Activated CD8-positive, alpha-beta memory T cell treated with anti-CD3 and anti-CD28 coated beads, Interleukin-2, amount 10 ng/mL, durations not matched to agents 7 days and 5 days (primary cell): Measurements from ENCODE around the gene PBXIP1. TPM values are rescaled to one million over a fixed set of nuclear protein-coding genes. Genes with fewer than 3 reads are reported as not detected.

Experiments
- ATAC-seq: fragments of 150-1000 bp; cut with Tn5 transposase; one replicate; pipeline ENCODE4 v1.10.0; 2021; ENCODE audit warnings: moderate library complexity
- CTCF ChIA-PET: fragments of 350-600 bp; sonication (Branson Sonifier 250); formaldehyde crosslinking; loops from one replicate; lab custom pipeline; 2021; ENCODE audit warnings: antibody characterized with exemption; lab: Charles Lee
- DNase-seq: peaks from one replicate; pipeline ENCODE4 v3.0.0-alpha.2; 2020
- H3K27ac Mint-ChIP-seq: one replicate; pipeline ENCODE4 v1.8.0; 2021; ENCODE audit warnings: mild to moderate bottlenecking, mixed read lengths
- H3K27me3 Mint-ChIP-seq: one replicate; pipeline ENCODE4 v1.8.0; 2021; ENCODE audit warnings: mixed read lengths
- H3K36me3 Mint-ChIP-seq: one replicate; pipeline ENCODE4 v1.8.0; 2021; ENCODE audit warnings: mild to moderate bottlenecking, mixed read lengths
- H3K4me1 Mint-ChIP-seq: one replicate; pipeline ENCODE4 v1.8.0; 2021; ENCODE audit warnings: mixed read lengths
- H3K4me3 Mint-ChIP-seq: one replicate; pipeline ENCODE4 v1.8.0; 2021; ENCODE audit warnings: mild to moderate bottlenecking, moderate library complexity, mixed read lengths
- H3K9me3 Mint-ChIP-seq: one replicate; pipeline ENCODE4 v1.8.0; 2022; ENCODE audit warnings: low read depth, mixed read lengths
- total RNA-seq, 2 experiments: library from RNA; stranded (reverse); gene quantifications; one replicate each; pipeline ENCODE4 v1.2.3, GENCODE V29; 2021

Gene PBXIP1
- total RNA-seq, 2 experiments from 2014 or later: 52.6 to 61.5 TPM

GRCh38 chr1:154974808-154975408 lies 19.0 kb upstream of the PBXIP1 start:
- H3K27ac Mint-ChIP-seq: no peak overlapping the region
- no peak overlapping the region for H3K4me3 Mint-ChIP-seq
- ATAC-seq (peak; percentile 57), DNase-seq (peak; percentile 97)
- no peaks in the 10 kb centered on the region for H3K9me3 Mint-ChIP-seq
- CTCF ChIA-PET: interaction anchor here (1.1 to 7.0 kb wide), 8 partner anchors 8 to 116 kb away, joined by 3 to 32 read pairs (median 12); partner anchors contain the start of genes ADAM15, FLAD1 and PBXIP1
- H3K4me1 Mint-ChIP-seq: peaks cover 36% of the 10 kb centered on the region
- H3K27me3 Mint-ChIP-seq: no peaks in the 10 kb centered on the region
- peaks cover 21% of the 10 kb centered on the region for H3K36me3 Mint-ChIP-seq

- ATAC-seq: peak; percentile 89
- CTCF ChIA-PET: interaction anchor here (0.8 to 7.0 kb wide), 13 partner anchors 9 to 117 kb away, joined by 3 to 32 read pairs (median 9); partner anchors contain the start of genes ADAM15, FLAD1, LENEP and PBXIP1
- Mint-ChIP-seq H3K36me3 (peaks cover 17% of the 10 kb centered on the region), H3K4me1 (peaks cover 38% of the 10 kb centered on the region), H3K27me3 (no peaks in the 10 kb centered on the region), H3K27ac (no peak within 1 kb of the TSS), H3K4me3 (no peak within 1 kb of the TSS), H3K9me3 (no peaks in the 10 kb centered on the region)
- DNase-seq: peak; percentile 98
Measured at GRCh38 chr1:154974102-154974807, 18.4 kb upstream of the PBXIP1 start, which contains the start of gene CKS1B. Gene CKS1B, plus strand, starts transcription at chr1:154974681. Its CDS starts 65 bp downstream, at chr1:154974746.

DNA sequence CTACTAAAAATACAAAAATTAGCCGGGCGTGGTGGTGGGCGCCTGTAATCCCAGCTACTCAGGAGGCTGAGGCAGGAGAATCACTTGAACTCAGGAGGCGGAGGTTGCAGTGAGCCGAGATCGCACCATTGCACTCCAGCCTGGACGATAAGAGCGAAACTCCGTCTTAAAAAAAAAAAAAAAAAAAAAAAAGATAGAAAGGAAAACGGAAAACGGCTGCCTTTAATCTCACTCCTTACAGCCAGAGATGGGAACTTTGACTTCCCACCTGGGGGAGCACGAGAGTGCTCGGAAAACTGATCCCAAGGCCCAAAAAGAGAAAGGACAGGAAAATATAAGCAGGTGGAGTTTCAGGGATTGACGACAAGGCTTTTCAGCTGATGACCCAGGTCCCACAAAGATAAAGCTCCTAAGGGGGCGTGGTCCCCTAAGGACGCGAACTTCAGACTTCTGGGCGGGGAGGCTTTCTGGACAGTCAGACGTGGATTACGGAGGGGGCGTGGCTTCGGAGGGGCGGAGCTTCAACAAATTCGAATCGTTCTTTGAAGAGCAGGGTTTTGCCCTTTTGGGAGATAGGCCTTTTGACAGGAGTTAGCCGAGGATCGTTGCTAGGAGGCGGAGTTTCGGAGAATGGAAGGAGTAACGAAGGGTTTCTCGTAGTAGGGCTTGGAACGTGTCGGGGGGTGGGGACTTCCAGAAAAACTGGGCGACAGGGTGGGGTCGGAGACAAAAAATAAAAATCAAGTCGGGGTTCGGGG lies 17.6 kb upstream of the PBXIP1 start:
- peak overlapping the region; percentile 60 for H3K27ac Mint-ChIP-seq
- peaks cover 12% of the 10 kb centered on the region for H3K36me3 Mint-ChIP-seq
- H3K4me1 Mint-ChIP-seq: peaks cover 41% of the 10 kb centered on the region
- DNase-seq (peak; percentile 98), ATAC-seq (peak; percentile 20)
- no peaks in the 10 kb centered on the region for H3K27me3 Mint-ChIP-seq
- CTCF ChIA-PET: interaction anchor here (0.7 to 7.0 kb wide), 13 partner anchors 10 to 312 kb away, joined by 3 to 32 read pairs (median 9); partner anchors contain the start of genes ADAM15, FLAD1, LENEP and PBXIP1
- no peaks in the 10 kb centered on the region for H3K9me3 Mint-ChIP-seq
- no peak overlapping the region for H3K4me3 Mint-ChIP-seq

- Mint-ChIP-seq H3K27me3 (no peaks in the 10 kb centered on the region), H3K4me1 (peaks cover 41% of the 10 kb centered on the region), H3K9me3 (no peaks in the 10 kb centered on the region), H3K27ac (peak overlapping the region; percentile 60), H3K4me3 (peak overlapping the region; percentile 35), H3K36me3 (peaks cover 13% of the 10 kb centered on the region)
- no peak for DNase-seq
- CTCF ChIA-PET: interaction anchor here (1.3 to 7.0 kb wide), 6 partner anchors 11 to 112 kb away, joined by 13 to 32 read pairs (median 19); partner anchors contain the start of genes FLAD1 and PYGO2
- no peak for ATAC-seq
Measured at GRCh38 chr1:154972517-154973343, 16.8 kb upstream of the PBXIP1 start.

- Mint-ChIP-seq H3K4me3 (peak overlapping the region; percentile 35), H3K9me3 (no peaks in the 10 kb centered on the region), H3K4me1 (peaks cover 42% of the 10 kb centered on the region), H3K36me3 (peaks cover 12% of the 10 kb centered on the region), H3K27ac (peak overlapping the region; percentile 60), H3K27me3 (no peaks in the 10 kb centered on the region)
- ATAC-seq (no peak), DNase-seq (no peak)
- CTCF ChIA-PET: interaction anchor here (1.7 to 7.0 kb wide), 5 partner anchors 11 to 113 kb away, joined by 5 to 32 read pairs (median 17); partner anchors contain the start of gene PYGO2
Measured at GRCh38 chr1:154972213-154972516, 16.3 kb upstream of the PBXIP1 start.

DNA sequence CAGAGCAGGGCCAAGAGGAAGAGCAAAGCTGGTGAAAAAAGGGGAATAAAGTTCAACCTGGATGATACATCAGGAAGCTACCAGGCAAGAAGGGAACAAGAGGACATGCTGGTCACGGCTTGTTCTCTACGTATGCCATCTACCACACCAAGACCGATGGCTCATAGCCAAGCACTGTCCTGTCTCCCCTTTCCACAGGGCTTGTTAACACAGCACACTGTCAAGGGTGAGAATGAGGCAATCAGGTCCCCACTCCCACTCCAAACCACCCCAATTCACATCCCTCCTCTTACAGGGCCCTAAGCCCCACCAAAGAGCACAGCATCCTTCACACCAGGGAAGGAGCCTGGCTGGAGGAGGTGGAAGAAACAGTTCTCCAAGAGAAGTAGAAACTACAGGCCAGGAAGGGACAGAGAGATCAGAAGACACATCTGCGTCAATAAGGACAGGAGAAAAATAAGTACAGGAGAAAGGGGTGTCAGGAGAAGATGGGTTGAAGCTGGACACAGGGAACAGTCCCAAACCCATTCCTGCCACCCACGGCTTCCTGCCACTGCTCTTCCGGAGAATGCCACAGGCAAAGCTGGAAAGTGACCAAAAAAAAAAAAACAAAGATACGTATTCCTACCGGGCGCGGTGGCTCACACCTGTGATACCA lies 15.6 kb upstream of the PBXIP1 start:
- H3K27ac Mint-ChIP-seq: peak overlapping the region; percentile 5
- no peaks in the 10 kb centered on the region for H3K9me3 Mint-ChIP-seq
- no peak for DNase-seq
- H3K36me3 Mint-ChIP-seq: peaks cover 11% of the 10 kb centered on the region
- CTCF ChIA-PET: interaction anchor here (1.3 to 4.7 kb wide), 5 partner anchors 10 to 114 kb away, joined by 3 to 28 read pairs (median 13); partner anchors contain the start of genes FLAD1 and PYGO2
- ATAC-seq: no peak
- H3K4me1 Mint-ChIP-seq: peaks cover 43% of the 10 kb centered on the region
- no peaks in the 10 kb centered on the region for H3K27me3 Mint-ChIP-seq
- no peak overlapping the region for H3K4me3 Mint-ChIP-seq

DNA sequence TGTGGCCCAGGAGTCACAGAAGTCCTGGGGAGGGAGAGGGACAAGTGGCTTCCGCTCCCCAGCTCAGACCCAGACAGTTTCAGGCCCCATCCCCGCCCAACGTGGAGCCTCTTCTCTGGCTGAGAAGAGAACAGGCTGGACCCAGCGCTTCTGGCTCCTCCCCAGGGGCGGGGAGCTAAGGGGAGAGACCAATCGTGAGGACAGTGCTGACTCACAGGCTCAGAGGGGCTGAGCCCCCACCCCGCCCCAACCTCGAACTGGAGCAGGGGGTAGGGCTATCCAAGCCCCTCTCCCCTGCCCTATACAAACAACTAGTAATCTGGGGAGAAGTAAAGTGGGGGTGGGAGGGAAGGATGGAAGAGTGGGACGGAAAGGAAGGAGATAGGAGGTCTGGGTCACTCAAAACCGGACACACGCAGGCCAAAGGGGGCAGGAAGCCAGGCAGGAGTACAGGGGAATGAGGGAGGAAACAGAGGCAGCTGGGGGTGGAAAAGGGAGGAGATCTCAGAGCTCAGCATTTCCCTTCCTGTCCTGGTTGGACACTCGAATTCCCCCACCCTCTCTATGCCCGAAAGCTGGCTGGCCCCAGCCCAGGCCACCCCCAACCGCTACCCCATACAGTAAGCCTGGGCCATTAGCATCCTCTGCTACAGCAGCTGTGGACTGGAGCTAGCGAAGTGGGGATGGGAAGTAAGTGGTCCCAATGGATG lies 14.9 kb upstream of the PBXIP1 start, which contains the start of gene SHC1:
Gene SHC1, minus strand, starts transcription at position 117 of the 710 bp plus-strand sequence. CDS start 221 bp downstream, outside the sequence.
- no peak within 1 kb of the TSS for H3K4me3 Mint-ChIP-seq
- H3K27me3 Mint-ChIP-seq: no peaks in the 10 kb centered on the region
- H3K9me3 Mint-ChIP-seq: no peaks in the 10 kb centered on the region
- peak; percentile 56 for DNase-seq
- ATAC-seq: no peak
- H3K27ac Mint-ChIP-seq: peak within 1 kb of the TSS; percentile 56
- H3K4me1 Mint-ChIP-seq: peaks cover 43% of the 10 kb centered on the region
- peaks cover 10% of the 10 kb centered on the region for H3K36me3 Mint-ChIP-seq
- CTCF ChIA-PET: interaction anchor here (1.2 to 4.7 kb wide), 8 partner anchors 9 to 114 kb away, joined by 3 to 17 read pairs (median 6); partner anchors contain the start of genes FLAD1 and PYGO2

DNA sequence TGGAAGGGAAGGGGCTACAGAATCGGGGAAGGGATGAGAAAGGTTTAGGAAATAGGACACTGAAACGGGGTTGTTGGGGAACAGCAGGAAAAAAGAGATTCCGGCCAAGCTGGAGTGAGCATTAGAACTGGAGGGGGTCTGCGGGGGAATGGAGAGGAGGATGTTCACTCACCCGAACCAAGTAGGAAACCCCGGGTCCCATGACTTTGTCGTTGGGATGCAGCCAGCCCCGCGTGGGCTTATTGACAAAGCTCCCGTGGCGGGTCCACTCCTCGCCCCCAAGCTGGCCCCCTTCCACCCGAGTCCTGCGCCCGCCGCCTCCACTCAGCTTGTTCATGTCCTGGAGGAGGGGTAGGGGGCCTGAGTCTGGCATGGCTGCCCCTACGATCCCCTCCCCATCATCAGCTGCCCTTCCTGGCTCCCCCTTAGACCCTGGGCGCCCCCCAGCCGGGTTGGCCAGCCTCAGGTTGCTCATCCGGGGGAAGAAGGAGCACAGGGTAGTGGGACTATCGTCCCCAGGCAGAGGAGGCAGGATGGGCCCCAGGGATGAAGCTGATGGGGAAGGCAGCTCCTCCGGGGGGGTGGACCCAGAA lies 14.1 kb upstream of the PBXIP1 start:
- CTCF ChIA-PET: interaction anchor here (1.2 to 4.7 kb wide), 8 partner anchors 9 to 115 kb away, joined by 3 to 17 read pairs (median 6); partner anchors contain the start of genes FLAD1 and PYGO2
- Mint-ChIP-seq H3K4me1 (peaks cover 43% of the 10 kb centered on the region), H3K36me3 (peaks cover 10% of the 10 kb centered on the region)

DNA sequence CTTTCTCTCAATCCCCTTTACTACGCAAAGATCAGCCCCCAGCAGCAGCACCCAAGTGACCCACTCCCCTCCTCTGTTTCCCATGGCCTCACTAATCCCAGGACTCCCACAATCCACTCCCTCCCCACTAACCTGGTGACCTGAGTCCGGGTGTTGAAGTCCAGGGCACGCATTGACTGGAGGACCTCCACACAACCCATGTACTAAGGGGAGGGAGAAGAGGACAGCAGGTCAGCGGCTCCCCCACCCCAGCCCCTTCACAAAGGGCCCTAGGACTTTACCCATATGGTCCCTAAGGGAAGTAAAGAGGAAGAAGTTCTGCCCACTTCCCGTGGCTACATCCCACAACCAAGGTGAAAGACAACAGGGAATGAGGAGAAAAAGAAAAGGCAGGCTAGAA lies 13.3 kb upstream of the PBXIP1 start:
- ATAC-seq (no peak), DNase-seq (no peak)
- peaks cover 45% of the 10 kb centered on the region for H3K4me1 Mint-ChIP-seq
- no peak overlapping the region for H3K4me3 Mint-ChIP-seq
- peak overlapping the region; percentile 24 for H3K27ac Mint-ChIP-seq
- CTCF ChIA-PET: interaction anchor here (1.3 to 2.6 kb wide), 2 partner anchors 24 to 30 kb away, joined by 3 to 8 read pairs; no protein-coding TSS in a partner anchor
- H3K36me3 Mint-ChIP-seq: peaks cover 10% of the 10 kb centered on the region
- no peaks in the 10 kb centered on the region for H3K27me3 Mint-ChIP-seq
- H3K9me3 Mint-ChIP-seq: no peaks in the 10 kb centered on the region

More for the DNA sequence above, 14.1 kb upstream of the PBXIP1 start:
- DNase-seq (no peak), ATAC-seq (no peak)
- no peak overlapping the region for H3K27ac Mint-ChIP-seq
- H3K9me3 Mint-ChIP-seq: no peaks in the 10 kb centered on the region
- H3K4me3 Mint-ChIP-seq: no peak overlapping the region
- no peaks in the 10 kb centered on the region for H3K27me3 Mint-ChIP-seq

GRCh38 chr1:154968731-154969130 lies 12.8 kb upstream of the PBXIP1 start:
- H3K4me1 Mint-ChIP-seq: peaks cover 48% of the 10 kb centered on the region
- no peak overlapping the region for H3K4me3 Mint-ChIP-seq
- CTCF ChIA-PET: interaction anchor here (2.6 kb wide), 1 partner anchor 31 kb away, joined by 8 read pairs; no protein-coding TSS in a partner anchor
- H3K27ac Mint-ChIP-seq: peak overlapping the region; percentile 24
- DNase-seq (no peak), ATAC-seq (no peak)
- H3K27me3 Mint-ChIP-seq: no peaks in the 10 kb centered on the region
- no peaks in the 10 kb centered on the region for H3K9me3 Mint-ChIP-seq
- H3K36me3 Mint-ChIP-seq: peaks cover 13% of the 10 kb centered on the region
